ENCODE measurements around the gene GNLY.

DNA sequence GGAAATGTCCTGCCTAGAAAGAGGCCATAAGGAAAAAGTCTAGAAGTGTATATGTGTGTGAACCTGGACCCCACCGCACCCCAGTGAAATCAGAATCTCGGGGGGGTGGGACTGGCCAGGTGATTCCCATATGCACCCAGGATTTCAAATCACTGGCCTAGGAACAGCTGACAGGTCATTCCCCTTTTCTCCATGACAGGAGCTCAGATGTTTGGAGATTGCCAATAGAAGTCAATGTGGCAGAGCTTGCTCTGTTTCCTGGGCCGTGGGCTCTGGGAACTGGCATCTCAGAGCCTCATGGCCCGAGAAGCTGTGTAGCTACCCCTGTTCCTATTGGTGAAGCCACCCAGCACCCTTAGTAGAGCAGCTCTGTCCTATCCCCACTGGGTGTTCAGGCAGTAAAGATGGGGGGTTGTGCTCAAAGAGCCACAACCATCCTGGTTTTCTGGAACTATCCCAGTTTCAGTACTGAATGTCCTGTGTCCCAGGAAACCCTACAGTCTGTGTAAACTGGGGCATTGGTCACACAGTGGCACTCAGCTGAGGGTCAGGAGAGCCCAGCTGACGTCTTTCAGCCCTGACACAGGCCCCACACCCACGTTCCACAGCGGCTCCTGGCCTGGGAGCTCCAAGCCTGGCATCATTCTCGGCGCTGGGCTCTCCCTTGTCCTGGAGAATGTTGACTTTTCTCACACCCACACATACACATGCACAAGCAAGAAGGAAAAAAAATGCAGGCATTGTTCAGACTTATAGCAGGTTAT is 18.9 kb downstream of the GNLY start:
- TF ChIP-seq ESRRG (CRISPR knock-in tag; IDR thresholded peaks at IDR 0.05) (no peak), OSR1 (CRISPR knock-in tag; IDR thresholded peaks at IDR 0.05) (no peak), ZNF565 (CRISPR knock-in tag; conservative IDR thresholded peaks at IDR 0.05; ENCODE audit: low read depth) (no peak), ZFP3 (CRISPR knock-in tag; IDR thresholded peaks at IDR 0.05) (no peak), ZC3H10 (CRISPR knock-in tag; IDR thresholded peaks at IDR 0.05) (no peak), ZFP30 (CRISPR knock-in tag; IDR thresholded peaks at IDR 0.05) (no peak), RARB (CRISPR knock-in tag; IDR thresholded peaks at IDR 0.05) (no peak), CSDC2 (CRISPR knock-in tag; IDR thresholded peaks at IDR 0.05) (no peak), SNAI2 (CRISPR knock-in tag; IDR thresholded peaks at IDR 0.05) (no peak), ARNTL (CRISPR knock-in tag; IDR thresholded peaks at IDR 0.05; ENCODE audit: borderline replicate concordance, low read depth) (no peak)
- TF ChIP-seq, protein P1, sequence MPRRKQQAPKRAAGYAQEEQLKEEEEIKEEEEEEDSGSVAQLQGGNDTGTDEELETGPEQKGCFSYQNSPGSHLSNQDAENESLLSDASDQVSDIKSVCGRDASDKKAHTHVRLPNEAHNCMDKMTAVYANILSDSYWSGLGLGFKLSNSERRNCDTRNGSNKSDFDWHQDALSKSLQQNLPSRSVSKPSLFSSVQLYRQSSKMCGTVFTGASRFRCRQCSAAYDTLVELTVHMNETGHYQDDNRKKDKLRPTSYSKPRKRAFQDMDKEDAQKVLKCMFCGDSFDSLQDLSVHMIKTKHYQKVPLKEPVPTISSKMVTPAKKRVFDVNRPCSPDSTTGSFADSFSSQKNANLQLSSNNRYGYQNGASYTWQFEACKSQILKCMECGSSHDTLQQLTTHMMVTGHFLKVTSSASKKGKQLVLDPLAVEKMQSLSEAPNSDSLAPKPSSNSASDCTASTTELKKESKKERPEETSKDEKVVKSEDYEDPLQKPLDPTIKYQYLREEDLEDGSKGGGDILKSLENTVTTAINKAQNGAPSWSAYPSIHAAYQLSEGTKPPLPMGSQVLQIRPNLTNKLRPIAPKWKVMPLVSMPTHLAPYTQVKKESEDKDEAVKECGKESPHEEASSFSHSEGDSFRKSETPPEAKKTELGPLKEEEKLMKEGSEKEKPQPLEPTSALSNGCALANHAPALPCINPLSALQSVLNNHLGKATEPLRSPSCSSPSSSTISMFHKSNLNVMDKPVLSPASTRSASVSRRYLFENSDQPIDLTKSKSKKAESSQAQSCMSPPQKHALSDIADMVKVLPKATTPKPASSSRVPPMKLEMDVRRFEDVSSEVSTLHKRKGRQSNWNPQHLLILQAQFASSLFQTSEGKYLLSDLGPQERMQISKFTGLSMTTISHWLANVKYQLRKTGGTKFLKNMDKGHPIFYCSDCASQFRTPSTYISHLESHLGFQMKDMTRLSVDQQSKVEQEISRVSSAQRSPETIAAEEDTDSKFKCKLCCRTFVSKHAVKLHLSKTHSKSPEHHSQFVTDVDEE (CRISPR knock-in tag; IDR thresholded peaks at IDR 0.05): no peak
- TF ChIP-seq, protein P2, sequence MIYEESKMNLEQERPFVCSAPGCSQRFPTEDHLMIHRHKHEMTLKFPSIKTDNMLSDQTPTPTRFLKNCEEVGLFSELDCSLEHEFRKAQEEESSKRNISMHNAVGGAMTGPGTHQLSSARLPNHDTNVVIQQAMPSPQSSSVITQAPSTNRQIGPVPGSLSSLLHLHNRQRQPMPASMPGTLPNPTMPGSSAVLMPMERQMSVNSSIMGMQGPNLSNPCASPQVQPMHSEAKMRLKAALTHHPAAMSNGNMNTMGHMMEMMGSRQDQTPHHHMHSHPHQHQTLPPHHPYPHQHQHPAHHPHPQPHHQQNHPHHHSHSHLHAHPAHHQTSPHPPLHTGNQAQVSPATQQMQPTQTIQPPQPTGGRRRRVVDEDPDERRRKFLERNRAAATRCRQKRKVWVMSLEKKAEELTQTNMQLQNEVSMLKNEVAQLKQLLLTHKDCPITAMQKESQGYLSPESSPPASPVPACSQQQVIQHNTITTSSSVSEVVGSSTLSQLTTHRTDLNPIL (CRISPR knock-in tag; IDR thresholded peaks at IDR 0.05; ENCODE audit: low read depth): no peak

All from SK-N-SH treated with all-trans-retinoic acid at 6 μM for 48 hours (cell line).